Measurements from ENCODE around the gene MTX3. TPM values are rescaled to one million over a fixed set of nuclear protein-coding genes. Genes with fewer than 3 reads are reported as not detected.

Gene MTX3, protein sequence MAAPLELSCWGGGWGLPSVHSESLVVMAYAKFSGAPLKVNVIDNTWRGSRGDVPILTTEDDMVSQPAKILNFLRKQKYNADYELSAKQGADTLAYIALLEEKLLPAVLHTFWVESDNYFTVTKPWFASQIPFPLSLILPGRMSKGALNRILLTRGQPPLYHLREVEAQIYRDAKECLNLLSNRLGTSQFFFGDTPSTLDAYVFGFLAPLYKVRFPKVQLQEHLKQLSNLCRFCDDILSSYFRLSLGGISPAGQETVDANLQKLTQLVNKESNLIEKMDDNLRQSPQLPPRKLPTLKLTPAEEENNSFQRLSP
- total RNA-seq (1 to 10 TPM; 6.3 to 7.6 TPM), polyA plus RNA-seq (1 to 10 TPM; 2.3 to 2.6 TPM)

DNA sequence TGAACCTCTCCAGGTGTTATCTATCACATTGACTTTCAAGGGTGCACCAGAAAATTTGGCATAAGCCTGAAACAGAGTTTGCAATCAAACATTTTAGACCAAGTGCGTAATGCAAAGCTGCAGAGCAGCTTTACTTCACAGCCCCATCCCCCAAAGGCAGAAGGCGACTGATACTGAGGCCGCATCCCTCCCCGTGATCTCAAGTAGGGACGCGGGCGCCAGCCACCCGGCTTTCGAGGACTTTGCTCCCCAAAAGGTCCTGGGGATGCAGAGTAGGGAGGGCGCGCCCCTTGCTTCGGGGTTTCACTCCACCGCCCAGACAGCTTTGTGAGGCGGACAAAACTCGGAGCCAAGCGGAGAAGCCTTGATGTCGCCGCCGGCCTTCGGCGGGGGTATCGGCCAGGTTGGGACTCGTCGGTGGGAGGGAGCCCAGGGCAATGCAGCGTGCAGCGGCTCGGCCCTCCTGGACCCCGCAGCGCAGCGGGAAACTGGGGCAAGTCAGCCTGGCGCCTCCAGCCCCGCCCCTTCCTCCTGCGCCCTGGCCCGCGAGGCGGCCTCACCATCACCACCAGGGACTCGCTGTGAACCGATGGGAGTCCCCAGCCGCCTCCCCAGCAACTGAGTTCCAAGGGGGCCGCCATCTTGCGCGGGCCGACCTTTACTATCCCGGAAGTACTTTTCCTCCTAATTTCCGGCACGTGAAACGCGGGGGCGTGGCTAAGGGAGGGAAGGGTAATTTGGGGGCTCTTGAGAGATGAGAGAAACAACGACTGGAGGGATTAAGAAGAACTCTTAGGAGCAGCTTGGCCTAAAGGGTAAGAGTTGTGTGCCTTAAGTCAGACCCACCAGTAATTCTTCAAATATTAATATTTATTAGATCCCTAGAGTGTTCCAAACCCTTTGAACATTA is at the start of gene MTX3:
Gene MTX3, minus strand, starts transcription at position 665 of the 910 bp plus-strand sequence. Its CDS starts 24 bp downstream, at position 641.
- Histone ChIP-seq H3K27me3 (ENCODE audit: control insufficient read depth in 4 of 4, insufficient read depth in 4 of 4, low read length in 3 of 4) (peaks cover 0 to 3% (median 0%) of the 10 kb centered on the region in 4 donors), H3K4me3 (ENCODE audit: low read depth in 1 of 3, low read length in 3 of 3) (peak within 1 kb of the TSS; percentile 71 to 98 (median 81)), H3K36me3 (ENCODE audit: control insufficient read depth in 4 of 4, insufficient read depth in 3 of 4, low read depth in 1 of 4, low read length in 3 of 4) (peaks cover 0 to 14% (median 4%) of the 10 kb centered on the region in 4 donors), H3K4me1 (ENCODE audit: control insufficient read depth in 4 of 4, insufficient read depth in 4 of 4, low read length in 3 of 4) (peaks cover 0 to 13% (median 7%) of the 10 kb centered on the region in 4 donors), H3K27ac (ENCODE audit: low read depth in 1 of 2, low read length in 2 of 2) (peak within 1 kb of the TSS; percentile 17 to 58), H3K9ac (ENCODE audit: low read depth in 1 of 2, low read length in 2 of 2) (peak within 1 kb of the TSS; percentile 36 to 51), H3K9me3 (ENCODE audit: control insufficient read depth in 4 of 4, low read length in 3 of 4) (no peaks in the 10 kb centered on the region)
- DNase-seq (ENCODE audit: low spot score) = peak; percentile 74
- TF ChIP-seq HNF4A (conservative IDR thresholded peaks at IDR 0.05) (peak in 1 of 2 donors; percentile 13), SP1 (IDR thresholded peaks at IDR 0.05) (no peak), NR2F2 (IDR thresholded peaks at IDR 0.05) (no peak), YY1 (IDR thresholded peaks at IDR 0.05) (peak; percentile 99), ATF3 (IDR thresholded peaks at IDR 0.05) (no peak), FOXA1 (IDR thresholded peaks at IDR 0.05) (no peak), GABPA (IDR thresholded peaks at IDR 0.05 in 1 of 2, conservative IDR thresholded peaks at IDR 0.05 in 1 of 2) (peak; percentile 92 to 96), RXRA (IDR thresholded peaks at IDR 0.05) (peak in 1 of 2 donors; percentile 39), HNF4G (IDR thresholded peaks at IDR 0.05) (no peak), MAX (IDR thresholded peaks at IDR 0.05) (peak; percentile 61), RAD21 (IDR thresholded peaks at IDR 0.05) (peak in 1 of 2 donors; percentile 7), EGR1 (IDR thresholded peaks at IDR 0.05; ENCODE audit: low read depth in 2 of 2) (peak; percentile 79), JUND (IDR thresholded peaks at IDR 0.05) (no peak)
- TF ChIP-seq, protein P1, sequence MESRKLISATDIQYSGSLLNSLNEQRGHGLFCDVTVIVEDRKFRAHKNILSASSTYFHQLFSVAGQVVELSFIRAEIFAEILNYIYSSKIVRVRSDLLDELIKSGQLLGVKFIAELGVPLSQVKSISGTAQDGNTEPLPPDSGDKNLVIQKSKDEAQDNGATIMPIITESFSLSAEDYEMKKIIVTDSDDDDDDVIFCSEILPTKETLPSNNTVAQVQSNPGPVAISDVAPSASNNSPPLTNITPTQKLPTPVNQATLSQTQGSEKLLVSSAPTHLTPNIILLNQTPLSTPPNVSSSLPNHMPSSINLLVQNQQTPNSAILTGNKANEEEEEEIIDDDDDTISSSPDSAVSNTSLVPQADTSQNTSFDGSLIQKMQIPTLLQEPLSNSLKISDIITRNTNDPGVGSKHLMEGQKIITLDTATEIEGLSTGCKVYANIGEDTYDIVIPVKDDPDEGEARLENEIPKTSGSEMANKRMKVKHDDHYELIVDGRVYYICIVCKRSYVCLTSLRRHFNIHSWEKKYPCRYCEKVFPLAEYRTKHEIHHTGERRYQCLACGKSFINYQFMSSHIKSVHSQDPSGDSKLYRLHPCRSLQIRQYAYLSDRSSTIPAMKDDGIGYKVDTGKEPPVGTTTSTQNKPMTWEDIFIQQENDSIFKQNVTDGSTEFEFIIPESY (IDR thresholded peaks at IDR 0.05) = no peak
- TF ChIP-seq, protein P2, sequence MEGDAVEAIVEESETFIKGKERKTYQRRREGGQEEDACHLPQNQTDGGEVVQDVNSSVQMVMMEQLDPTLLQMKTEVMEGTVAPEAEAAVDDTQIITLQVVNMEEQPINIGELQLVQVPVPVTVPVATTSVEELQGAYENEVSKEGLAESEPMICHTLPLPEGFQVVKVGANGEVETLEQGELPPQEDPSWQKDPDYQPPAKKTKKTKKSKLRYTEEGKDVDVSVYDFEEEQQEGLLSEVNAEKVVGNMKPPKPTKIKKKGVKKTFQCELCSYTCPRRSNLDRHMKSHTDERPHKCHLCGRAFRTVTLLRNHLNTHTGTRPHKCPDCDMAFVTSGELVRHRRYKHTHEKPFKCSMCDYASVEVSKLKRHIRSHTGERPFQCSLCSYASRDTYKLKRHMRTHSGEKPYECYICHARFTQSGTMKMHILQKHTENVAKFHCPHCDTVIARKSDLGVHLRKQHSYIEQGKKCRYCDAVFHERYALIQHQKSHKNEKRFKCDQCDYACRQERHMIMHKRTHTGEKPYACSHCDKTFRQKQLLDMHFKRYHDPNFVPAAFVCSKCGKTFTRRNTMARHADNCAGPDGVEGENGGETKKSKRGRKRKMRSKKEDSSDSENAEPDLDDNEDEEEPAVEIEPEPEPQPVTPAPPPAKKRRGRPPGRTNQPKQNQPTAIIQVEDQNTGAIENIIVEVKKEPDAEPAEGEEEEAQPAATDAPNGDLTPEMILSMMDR (IDR thresholded peaks at IDR 0.05; ENCODE audit: low read depth, low read length, missing input control) = no peak
- WGBS = 2% methylated on average over 50 of the region's 50 CpGs

GRCh38 chr5:80039650-80040049 is 48.6 kb upstream of the MTX3 start:
- peaks cover 2 to 8% (median 3%) of the 10 kb centered on the region in 4 donors for H3K4me1 ChIP-seq (ENCODE audit: control insufficient read depth in 4 of 4, insufficient read depth in 4 of 4, low read length in 3 of 4)
- H3K36me3 ChIP-seq (ENCODE audit: control insufficient read depth in 4 of 4, insufficient read depth in 3 of 4, low read depth in 1 of 4, low read length in 3 of 4) = no peaks in the 10 kb centered on the region
- DNase-seq (ENCODE audit: low spot score) = no peak
- peaks cover 0 to 14% (median 2%) of the 10 kb centered on the region in 4 donors for H3K27me3 ChIP-seq (ENCODE audit: control insufficient read depth in 4 of 4, insufficient read depth in 4 of 4, low read length in 3 of 4)
- H3K27ac ChIP-seq (ENCODE audit: low read depth in 1 of 2, low read length in 2 of 2) = no peak overlapping the region
- TF ChIP-seq MAX (IDR thresholded peaks at IDR 0.05) (no peak), JUND (IDR thresholded peaks at IDR 0.05) (no peak), FOXA1 (IDR thresholded peaks at IDR 0.05) (no peak)
- no peak overlapping the region for H3K9ac ChIP-seq (ENCODE audit: low read depth in 1 of 2, low read length in 2 of 2)
- H3K9me3 ChIP-seq (ENCODE audit: control insufficient read depth in 4 of 4, low read length in 3 of 4) = no peaks in the 10 kb centered on the region
- WGBS = 80% methylated on average over 2 of the region's 2 CpGs
- H3K4me3 ChIP-seq (ENCODE audit: low read depth in 1 of 3, low read length in 3 of 3) = no peak overlapping the region
